GM12891 (cell line): Measurements from ENCODE around the gene ZNF740.

Experiments
- DNase-seq: peaks from one replicate; pipeline ENCODE4 v3.0.0; 2011; ENCODE audit warnings: low spot score; ENCODE audit not compliant: insufficient read length
- FAIRE-seq: peaks from 2 replicates; lab custom pipeline; 2011; peaks lifted over from hg19 to GRCh38; lab: Jason Lieb, UNC
- PAX5 ChIP-seq: IDR thresholded peaks from 2 replicates; pipeline ENCODE4 v1.6.1; 2011; ENCODE audit warnings: low read length, moderate library complexity, mild to moderate bottlenecking; ENCODE audit not compliant: insufficient read depth, severe bottlenecking
- POLR2A ChIP-seq: IDR thresholded peaks from 2 replicates; pipeline ENCODE4 v1.6.1; 2011; ENCODE audit warnings: low read depth, low read length, control low read depth
- POLR2AphosphoS5 ChIP-seq: IDR thresholded peaks from 2 replicates; pipeline ENCODE4 v1.6.1; 2011; ENCODE audit warnings: low read depth, low read length, control low read depth
- POU2F2 ChIP-seq: IDR thresholded peaks from 2 replicates; pipeline ENCODE4 v1.6.1; 2011; ENCODE audit warnings: low read depth, mild to moderate bottlenecking, control low read depth, low read length, moderate library complexity
- SPI1 ChIP-seq: IDR thresholded peaks from 2 replicates; pipeline ENCODE4 v1.6.1; 2011; ENCODE audit warnings: low read depth, low read length, control low read depth
- TAF1 ChIP-seq: IDR thresholded peaks from 2 replicates; pipeline ENCODE4 v1.6.1; 2011; ENCODE audit warnings: low read depth, low read length, control low read depth

The ZNF740 gene

DNA sequence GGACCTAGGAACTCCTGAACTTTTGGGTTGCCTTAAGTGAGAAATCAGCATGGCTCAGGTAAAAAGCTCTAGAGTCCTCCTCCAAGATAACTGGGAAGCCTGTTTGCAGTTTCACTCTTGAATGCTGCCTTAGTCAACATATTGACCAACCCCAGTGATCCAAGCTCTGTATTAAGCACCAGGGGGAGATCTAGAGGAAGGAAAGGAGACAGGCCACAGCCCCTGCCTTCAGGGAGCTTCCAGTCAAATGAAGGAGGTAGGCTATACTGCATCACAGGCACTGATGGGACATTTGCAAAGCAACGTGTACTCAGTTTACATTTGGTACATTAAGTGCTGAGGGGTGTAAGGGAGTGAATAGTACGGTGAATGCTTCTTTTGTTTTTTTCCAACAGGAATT, 1.4 kb downstream of the ZNF740 start:
- FAIRE-seq (no peak), DNase-seq (no peak)
- no peak for TF ChIP-seq POLR2AphosphoS5
- TF ChIP-seq PAX5, result no peak
- TF ChIP-seq SPI1, result no peak
- no peak for TF ChIP-seq POLR2A
- TF ChIP-seq TAF1, result no peak
- no peak for TF ChIP-seq POU2F2

DNA sequence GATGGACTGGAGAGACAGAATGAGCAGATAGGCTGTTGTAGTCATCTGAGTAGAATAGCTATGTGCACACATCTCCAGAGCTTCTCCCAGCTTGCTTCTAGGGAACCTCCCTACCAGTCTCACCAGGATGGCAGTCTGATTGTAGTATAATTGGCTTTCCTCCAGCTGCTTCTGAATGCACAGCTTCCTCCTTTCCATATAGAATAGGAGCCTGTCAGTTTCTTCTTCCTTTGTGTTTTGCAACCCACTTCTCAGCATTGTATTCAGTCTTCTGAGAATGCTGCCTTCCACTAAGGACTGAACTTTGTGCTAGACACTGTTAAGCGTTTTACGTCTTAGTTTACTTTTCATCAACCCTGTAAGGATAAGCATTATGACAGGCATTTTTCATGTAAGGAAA, 2.4 kb downstream of the ZNF740 start:
- DNase-seq (no peak), FAIRE-seq (no peak)
- TF ChIP-seq POLR2A (no peak), PAX5 (no peak), SPI1 (no peak), POU2F2 (no peak), POLR2AphosphoS5 (no peak), TAF1 (no peak)

- FAIRE-seq (no peak), DNase-seq (no peak)
- TF ChIP-seq POLR2A, result no peak
- TF ChIP-seq TAF1, result no peak
- no peak for TF ChIP-seq POU2F2
- TF ChIP-seq POLR2AphosphoS5, result no peak
- TF ChIP-seq PAX5, result no peak
- no peak for TF ChIP-seq SPI1
Measured at GRCh38 chr12:53184828-53185227, 4.3 kb downstream of the ZNF740 start.

GRCh38 chr12:53185582-53186153, 5.1 kb downstream of the ZNF740 start:
- DNase-seq (no peak), FAIRE-seq (no peak)
- TF ChIP-seq POU2F2 (no peak), POLR2AphosphoS5 (no peak), POLR2A (no peak), SPI1 (no peak), PAX5 (no peak), TAF1 (no peak)

DNA sequence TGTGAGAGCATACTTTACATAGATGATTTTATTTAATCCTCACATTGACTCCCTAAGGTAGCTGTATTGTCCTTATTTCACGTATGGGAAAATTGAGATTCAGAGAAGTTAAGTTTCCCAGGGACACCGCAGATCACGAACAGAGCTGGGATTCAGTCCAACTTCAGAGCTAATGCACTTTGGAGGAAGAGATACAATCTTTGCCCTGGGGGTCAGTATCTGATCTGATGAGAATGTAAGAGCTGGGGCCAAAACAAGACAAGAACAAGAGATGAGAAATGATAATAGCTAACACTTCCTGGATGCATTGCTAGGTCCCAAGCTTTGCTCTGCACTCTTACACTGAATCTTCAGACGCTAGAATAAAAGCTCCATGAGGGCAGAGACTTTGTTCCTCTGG, 6.2 kb downstream of the ZNF740 start:
- no peak for TF ChIP-seq POLR2AphosphoS5
- no peak for TF ChIP-seq PAX5
- no peak for TF ChIP-seq POLR2A
- no peak for TF ChIP-seq POU2F2
- FAIRE-seq (no peak), DNase-seq (no peak)

DNA sequence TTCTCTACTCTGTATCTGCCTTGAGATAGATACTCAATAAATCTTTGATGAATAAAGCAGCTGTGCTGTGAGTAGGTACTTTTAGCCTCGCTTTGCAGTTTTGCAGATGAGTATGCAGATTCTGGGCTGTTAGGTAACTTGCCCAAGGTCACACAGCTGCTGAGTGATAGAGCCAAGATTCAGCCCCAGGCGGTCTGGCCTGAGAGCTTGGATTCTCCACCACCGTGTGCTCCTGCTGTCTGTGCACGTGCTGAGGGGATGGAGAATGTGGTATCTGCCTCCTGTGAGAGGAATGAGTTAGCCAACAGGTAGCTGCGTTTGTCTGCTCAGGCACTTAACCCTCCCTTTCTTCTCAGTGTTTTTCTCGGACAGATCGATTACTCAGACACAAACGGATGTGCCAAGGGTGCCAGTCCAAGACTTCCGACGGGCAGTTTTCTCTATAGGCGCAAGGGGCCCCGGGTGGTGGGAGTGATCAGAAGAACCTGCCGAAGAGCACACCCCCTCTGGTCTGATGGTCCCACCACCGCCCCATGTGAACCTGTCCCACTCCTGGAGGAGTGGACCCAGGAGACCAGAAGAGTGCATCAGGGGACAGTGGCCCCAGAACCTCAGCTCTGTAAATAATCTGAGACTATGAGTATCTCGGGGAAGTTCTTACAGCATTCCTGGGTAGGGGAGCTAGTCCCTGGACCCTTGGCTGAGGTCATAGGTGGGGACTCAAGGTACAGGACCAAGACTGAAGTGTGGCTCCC, 6.8 kb downstream of the ZNF740 start:
- FAIRE-seq (no peak), DNase-seq (no peak)
- TF ChIP-seq SPI1 (no peak), POLR2AphosphoS5 (peak; percentile 47; the same call in 1 of the 2 replicates)

DNA sequence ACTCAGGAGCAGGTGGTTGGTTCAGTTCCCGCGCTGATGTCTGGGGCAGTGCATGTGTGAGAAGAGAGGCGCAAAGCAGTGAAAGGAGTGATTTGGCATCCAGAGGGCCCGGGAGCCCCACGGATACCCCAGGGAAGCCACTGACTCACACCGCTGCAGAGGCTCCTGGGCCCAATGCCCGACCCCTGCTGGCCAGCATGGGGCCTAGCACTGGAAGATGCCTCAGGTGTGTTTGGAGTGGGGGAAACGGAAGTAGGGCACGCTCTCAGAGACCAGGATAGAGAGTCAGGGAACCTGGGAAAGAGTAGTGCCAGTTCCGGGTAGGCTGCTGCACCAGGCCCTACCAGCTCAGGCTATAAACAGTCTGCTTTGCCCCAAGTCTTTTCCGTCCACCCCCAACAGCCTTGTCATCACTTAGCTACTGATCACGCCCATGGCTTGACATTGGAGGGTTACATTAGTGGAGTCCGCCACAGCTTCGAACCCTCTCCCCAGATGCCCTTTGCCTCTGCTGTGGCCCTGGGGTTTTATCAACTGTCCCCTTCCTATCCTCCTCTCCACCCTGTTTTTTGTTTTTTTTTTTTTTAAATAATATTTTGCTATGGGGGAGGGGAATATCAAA, 9.7 kb downstream of the ZNF740 start:
- peak; percentile 57 for FAIRE-seq
- DNase-seq, result no peak
- TF ChIP-seq TAF1 (no peak), POLR2AphosphoS5 (peak; percentile 71; the same call in 1 of the 2 replicates)

DNA sequence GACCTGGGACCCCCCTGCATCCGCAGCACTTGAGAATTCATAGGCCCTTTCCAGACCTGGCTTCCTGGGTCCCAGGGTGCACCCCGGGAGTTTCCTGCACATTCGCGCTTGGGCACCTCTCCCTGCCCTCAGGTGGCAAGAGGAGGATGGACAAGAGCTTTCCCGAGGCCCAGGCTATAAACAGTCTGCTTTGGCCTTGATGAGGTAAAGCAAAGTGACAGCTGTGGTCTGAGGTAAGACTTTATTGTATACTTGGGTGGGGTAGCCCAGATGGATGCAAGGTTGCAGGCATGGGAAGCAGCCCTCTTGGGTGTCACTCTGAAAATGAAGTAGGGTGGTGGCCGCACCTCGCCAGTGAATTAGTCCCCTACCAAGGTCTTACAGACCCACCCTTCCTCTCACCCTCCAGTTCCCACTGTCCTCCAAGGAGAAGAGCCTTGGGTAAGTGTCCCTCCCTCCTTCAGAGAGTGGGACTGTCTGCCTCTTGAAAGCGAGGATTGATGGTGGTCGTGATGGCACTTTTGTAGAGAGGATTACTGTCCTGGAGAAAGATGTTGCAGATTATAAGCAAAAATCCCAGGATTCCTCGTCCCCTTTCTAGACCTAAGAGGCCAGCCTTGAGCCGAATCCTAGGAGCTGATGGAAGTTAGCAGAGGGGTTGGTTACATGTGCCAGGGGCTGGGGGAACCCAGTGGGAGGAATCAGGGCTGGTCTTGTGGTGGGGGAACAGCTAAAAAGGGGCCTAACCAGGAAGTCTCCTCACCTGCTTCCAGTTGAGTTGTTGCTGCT, 10.8 kb downstream of the ZNF740 start:
- no peak for TF ChIP-seq TAF1
- TF ChIP-seq POLR2AphosphoS5, result no peak
- TF ChIP-seq POU2F2, result no peak
- no peak for TF ChIP-seq SPI1
- TF ChIP-seq PAX5, result no peak
- no peak for TF ChIP-seq POLR2A

DNA sequence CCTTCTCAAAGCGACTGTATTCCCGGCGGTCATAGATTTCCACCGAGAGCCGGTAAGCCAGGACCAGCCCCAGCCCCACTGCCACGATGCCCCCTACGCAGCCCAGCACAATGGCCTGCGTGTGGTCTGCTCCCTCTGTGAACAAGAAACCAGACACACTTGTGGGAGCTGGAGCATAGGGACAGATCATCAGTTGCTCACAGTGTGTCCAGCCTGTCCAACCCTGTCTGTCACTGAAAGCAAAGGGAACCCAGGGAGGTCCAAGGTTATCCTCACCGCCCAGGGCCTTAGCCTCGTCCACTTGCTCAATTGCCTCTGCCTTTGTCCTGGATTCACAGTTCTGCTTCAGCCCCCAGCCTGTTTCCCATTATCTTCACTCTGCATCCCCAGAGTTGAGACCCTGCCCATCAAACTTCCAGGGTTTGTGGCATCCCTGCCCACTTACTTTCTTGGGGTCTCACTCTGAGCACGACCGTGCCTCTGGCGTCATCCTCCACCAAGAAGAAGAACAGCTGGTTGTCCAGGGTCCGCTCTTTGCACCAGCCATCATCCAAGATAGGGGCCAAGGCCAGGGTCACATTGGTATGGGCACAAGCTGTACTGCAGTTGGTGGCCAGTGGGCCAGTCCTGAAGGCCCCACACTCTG, 11.5 kb downstream of the ZNF740 start:
- FAIRE-seq (no peak), DNase-seq (no peak)
- TF ChIP-seq POLR2A (no peak; the same call in 1 of the 2 replicates), SPI1 (no peak)

More for the DNA sequence above, 10.8 kb downstream of the ZNF740 start:
- DNase-seq, result no peak
- FAIRE-seq, result no peak

- FAIRE-seq (no peak), DNase-seq (no peak)
- TF ChIP-seq TAF1 (no peak), SPI1 (no peak), POU2F2 (no peak), POLR2A (no peak), PAX5 (no peak), POLR2AphosphoS5 (peak; percentile 75; the same call in 1 of the 2 replicates)
Measured at GRCh38 chr12:53192531-53193021, 12.1 kb downstream of the ZNF740 start.
